GM18870 (cell line): ENCODE measurements around the gene RBL2.

ENCODE experiments used
- ATAC-seq: cut with Tn5 transposase; IDR thresholded peaks from one replicate; pipeline ENCODE4 v1.9.1; 2021; ENCODE audit warnings: moderate library complexity; ENCODE audit not compliant: unreplicated experiment

The RBL2 gene

DNA sequence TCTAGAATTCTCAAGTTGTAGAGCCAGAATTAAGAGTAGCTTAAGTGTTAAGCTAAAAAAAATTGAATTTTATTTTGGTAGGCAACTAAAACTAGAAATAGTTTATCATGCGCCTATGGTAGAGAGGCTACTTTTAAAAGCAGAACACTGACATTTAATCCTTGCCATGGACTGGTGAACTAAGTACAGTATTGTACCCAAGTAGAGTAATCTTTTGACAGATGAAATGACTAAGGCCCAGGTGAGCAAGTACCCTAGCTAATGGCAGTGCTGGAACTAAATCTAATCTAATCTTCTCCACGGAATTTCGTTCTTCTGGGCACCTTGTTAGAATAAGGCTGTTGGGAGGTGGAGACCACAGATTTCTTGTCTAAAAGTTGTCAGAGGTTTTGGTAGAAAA is 11.8 kb downstream of the RBL2 start:
- ATAC-seq = no peak

DNA sequence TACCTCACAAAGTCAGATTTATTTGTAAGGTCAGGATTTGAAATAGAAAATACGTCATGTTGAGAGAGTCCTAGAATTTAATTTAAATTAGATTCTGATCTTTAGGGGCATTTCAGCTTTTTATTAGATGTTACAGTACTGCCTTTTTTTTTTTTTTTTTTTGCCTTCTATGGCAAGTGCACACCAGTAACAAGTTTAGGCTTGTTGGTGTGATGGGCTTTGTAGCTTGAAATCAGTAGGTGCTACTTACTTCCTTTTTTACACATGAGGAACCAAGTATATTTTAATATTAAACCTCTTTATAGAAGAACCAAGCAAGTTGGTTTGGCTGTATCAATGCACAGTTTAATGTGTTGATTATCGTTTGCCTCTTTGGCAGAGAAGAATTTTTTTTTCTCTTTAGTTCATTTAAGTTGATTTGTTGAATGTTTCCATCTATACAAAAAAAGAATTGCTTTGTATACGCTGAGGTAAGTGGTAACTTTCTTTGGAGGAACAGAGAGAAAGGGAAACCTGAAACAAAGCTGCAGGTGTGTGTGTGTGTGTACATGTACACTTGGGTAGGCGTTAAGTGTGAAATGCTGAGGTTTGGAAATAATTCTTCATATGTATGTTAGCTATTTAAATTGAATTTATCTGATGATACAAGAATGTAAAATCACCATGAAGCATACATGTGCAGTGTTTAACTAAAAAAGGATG is 15.7 kb downstream of the RBL2 start:
- ATAC-seq = no peak

DNA sequence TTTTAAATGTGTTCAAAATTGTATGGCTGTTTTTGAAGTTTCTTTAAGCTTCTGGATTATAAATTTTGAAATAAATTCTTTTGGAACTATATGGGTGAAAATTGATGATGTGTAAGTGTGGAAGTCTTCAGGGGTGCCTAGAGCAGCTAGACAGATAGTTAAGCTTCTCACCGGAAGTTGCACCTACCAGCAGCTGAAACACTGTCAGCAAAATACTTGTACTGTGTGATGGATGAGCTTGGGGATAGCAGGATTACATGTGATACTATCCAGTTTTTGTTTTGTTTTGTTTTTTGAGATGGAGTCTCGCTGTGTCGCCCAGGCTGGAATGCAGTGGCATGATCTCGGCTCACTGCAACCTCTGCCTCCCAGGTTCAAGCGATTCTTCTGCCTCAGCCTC is 19.7 kb downstream of the RBL2 start:
- ATAC-seq = no peak

GRCh38 chr16:53456625-53457024 is 22.4 kb downstream of the RBL2 start:
- no peak for ATAC-seq

- peak; percentile 100 for ATAC-seq
These were observed 23.4 kb downstream of the RBL2 start for GRCh38 chr16:53457670-53458069.

GRCh38 chr16:53458635-53459034 is 24.4 kb downstream of the RBL2 start:
- ATAC-seq = no peak

GRCh38 chr16:53465606-53466280 is 31.5 kb downstream of the RBL2 start:
- no peak for ATAC-seq

DNA sequence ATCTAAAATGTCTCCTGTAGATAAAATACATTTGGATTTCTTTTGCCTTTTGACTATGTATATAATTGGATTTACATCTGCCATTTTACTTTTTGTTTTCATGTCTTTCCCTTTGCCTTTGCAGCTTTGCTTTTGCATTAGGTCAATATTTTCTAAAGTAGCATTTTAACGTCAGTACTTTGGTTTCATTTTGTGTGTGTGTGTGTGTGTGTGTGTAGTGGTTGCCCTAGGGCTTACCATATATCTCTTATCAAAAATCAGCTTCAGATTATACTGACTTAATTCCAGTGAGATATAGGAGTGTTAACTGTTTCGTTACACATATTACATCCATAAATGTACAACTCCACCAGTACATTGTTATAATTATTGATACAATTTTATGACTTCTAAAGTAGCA is 42.6 kb downstream of the RBL2 start:
- ATAC-seq = no peak

DNA sequence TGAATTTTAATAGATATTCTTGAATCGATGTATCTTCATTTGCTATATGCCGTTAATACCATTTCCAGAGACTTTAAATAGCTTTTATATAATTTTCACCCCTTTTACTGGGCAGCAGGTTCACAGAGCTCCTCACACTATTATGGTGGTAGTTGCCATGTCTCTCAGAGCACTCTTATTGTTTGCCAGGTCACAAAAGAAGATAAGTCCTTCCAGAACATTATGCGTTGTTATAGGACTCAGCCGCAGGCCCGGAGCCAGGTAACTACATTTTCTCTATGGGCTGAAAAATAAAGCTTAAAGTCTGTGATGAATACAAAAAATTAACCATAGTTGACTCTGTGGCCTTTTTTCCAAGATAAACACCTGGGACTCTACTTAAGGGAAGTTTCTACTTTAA is 44.7 kb downstream of the RBL2 start:
- no peak for ATAC-seq

DNA sequence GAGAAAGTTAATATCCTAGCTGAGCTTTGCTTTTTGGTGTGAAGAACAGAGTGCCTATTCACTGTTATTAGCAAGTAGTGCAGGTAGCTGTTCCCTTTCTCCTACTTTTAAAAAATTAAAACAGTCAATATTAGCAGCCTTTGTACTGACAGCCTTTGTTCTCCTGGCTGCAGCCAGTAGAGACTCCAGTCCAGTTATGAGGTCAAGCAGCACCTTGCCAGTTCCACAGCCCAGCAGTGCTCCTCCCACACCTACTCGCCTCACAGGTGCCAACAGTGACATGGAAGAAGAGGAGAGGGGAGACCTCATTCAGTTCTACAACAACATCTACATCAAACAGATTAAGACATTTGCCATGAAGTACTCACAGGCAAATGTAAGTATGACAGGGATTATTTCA is 46.1 kb downstream of the RBL2 start:
- no peak for ATAC-seq

DNA sequence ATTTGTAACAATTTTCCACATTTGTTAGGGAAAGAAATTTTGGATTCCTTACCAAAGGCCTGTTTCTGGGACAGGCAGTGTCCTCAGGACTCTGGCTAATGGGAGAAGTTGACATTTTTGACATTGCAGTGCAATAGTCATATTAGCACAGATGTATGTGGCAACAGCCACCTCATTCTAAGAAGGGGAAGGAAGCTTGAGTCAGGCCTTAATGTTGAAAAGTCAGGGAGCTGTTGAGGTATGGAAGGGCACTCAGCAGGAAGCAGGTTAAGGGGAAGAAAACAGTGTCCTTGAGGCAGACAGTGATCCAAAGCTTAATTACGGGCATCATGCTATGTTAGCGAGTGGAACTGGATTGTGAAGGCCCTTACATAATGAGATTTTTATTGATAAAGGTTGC is 47.9 kb downstream of the RBL2 start:
- ATAC-seq = no peak

DNA sequence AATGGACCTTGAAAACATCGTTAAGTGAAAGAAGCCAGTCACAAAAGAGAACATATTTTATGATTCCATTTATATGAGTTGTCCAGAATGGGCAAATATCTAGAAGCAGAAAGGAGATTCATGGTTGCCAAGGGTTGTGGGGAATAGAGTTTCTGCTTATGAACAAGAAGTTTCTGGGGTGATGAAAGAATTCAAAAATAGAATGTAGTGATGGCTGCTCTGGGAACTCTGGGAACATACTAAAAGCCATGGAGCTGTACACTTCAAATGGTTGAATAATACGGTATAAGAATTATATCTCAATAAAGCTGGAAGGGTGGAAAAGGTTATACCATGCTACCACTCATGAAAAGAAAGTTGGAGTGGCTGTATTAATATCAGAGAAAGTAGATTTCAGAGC is 50.3 kb downstream of the RBL2 start:
- no peak for ATAC-seq

- ATAC-seq = no peak
These were observed 52.0 kb downstream of the RBL2 start for GRCh38 chr16:53486230-53486629.

GRCh38 chr16:53489755-53490154 is 55.5 kb downstream of the RBL2 start:
- ATAC-seq = no peak

- no peak for ATAC-seq
These were observed 58.2 kb downstream of the RBL2 start for GRCh38 chr16:53492503-53492902.

DNA sequence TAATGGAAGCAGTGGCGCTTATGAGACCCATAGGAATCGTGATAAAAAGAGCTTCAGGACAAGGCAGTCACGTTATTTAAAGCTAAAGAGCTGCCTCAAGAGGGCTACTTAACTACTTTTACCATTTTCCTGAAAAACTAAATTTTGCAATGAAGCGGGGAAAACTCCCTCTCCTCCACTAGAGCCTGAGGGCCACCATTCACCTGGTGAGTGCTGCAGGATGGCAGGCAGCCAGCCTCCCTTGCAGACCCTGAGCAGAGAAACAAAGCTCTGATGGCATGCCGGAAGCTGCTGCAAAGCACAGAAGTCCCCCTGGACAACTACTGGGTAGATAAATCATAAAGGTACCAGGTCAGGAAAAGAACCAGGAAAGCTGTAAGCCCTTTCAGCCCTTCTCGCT is 60.4 kb downstream of the RBL2 start:
- ATAC-seq = no peak

DNA sequence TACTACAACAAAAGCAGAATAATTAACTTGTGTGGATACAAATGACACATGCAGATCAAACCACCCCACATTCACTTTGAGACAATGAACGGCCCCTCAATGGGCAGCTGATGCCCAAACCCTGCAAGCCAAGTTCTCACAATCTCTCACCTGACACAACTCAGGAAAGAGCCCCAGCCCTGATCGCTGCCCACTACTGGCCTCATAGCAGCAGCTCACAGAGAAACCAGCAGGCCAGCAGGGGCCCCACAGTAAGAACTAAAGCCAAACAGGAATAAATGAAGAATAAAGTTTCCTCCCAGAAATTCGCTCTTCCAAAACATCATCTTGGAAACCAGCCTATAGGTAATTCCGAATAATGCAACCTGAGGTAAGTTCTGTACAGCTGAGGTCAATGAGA is 61.1 kb downstream of the RBL2 start:
- no peak for ATAC-seq

- ATAC-seq = no peak
These were observed 64.7 kb downstream of the RBL2 start for GRCh38 chr16:53498984-53499383.

- no peak for ATAC-seq
These were observed 67.1 kb downstream of the RBL2 start for GRCh38 chr16:53501216-53501859.

DNA sequence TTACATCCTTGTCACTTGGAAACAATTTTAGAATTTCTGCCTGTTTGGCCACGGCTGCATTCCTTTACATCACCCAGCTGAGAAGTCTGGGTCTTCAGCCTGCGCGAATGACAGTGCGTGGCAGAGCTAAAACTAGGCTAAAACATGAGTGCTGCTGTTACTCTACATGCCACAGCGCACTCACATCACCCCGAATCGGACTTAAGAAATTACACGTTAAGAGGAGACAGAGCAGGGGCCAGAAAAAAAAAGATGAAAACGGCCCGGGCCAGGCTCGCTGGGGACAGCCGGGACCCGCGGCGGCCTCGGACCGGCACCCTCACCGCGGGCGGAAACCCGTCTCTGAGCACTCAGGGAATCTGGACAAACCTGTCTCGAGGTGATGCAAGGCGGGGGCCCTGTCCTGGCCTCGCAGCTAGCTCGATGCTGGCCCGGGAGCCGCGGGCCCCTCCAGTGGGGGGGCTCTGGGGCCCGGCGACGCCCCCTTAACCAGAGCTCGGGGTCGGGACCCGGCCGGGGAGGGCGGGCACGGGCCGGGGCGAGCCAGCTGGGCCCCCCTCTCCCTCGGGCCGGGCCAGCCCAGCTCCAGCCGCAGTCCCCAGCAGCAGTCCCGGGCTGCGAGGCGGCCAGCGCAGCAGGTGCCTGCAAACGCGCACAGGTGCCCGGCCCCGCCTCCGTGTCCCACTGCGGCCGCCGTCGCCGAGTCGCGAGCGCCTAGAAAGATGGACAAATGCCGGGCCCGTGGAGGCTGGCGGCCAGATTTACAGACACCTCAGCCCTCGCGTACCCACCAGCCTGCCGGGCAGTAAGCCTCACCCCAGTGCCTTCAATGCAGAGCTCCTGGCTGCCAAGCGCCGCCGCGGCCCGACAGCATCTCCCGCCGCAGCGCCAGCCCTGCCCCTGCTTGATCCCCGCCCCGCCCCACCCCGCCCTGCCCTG is 68.3 kb downstream of the RBL2 start, which contains the start of gene AKTIP:
Gene AKTIP, minus strand, starts transcription at position 879 of the 939 bp plus-strand sequence. CDS start 2,950 bp downstream, outside the sequence.
- ATAC-seq = peak; percentile 3
